Measurements from ENCODE around the gene SLC39A6. TPM values are rescaled to one million over a fixed set of nuclear protein-coding genes. Genes with fewer than 3 reads are reported as not detected.

The SLC39A6 gene
- total RNA-seq, 4 donors from 2014 or later: 42.6 to 52.8 (median 48.1) TPM

DNA sequence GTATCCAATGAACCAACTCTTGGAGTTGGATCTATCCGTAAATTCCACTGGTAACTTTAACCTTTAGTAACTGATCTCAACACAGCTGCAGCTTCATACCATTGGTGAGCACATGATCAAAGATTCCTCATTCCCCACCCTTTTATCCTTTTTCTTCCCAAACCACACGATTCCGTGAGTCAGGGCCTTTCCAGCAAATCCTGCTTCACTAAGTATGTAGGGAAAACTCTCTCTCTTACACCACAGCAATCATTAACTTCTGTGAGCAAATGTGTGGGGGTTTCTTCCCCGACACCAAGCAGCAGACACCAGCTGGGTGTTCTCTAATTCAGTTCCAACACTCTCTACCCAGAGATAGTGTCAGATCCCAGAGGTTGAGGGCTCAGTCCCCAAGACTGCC, 24.1 kb upstream of the SLC39A6 start:
- no peaks in the 10 kb centered on the region for H3K9me3 ChIP-seq
- 90 to 93% methylated on average over 4 of the region's 4 CpGs for WGBS, 2 donors
- H3K4me1 ChIP-seq: no peaks in the 10 kb centered on the region
- no peak overlapping the region for H3K4me3 ChIP-seq (replicated peaks in 1 of 3)
- H3K36me3 ChIP-seq: peaks cover 45% of the 10 kb centered on the region in 2 donors
- TF ChIP-seq, protein P1, sequence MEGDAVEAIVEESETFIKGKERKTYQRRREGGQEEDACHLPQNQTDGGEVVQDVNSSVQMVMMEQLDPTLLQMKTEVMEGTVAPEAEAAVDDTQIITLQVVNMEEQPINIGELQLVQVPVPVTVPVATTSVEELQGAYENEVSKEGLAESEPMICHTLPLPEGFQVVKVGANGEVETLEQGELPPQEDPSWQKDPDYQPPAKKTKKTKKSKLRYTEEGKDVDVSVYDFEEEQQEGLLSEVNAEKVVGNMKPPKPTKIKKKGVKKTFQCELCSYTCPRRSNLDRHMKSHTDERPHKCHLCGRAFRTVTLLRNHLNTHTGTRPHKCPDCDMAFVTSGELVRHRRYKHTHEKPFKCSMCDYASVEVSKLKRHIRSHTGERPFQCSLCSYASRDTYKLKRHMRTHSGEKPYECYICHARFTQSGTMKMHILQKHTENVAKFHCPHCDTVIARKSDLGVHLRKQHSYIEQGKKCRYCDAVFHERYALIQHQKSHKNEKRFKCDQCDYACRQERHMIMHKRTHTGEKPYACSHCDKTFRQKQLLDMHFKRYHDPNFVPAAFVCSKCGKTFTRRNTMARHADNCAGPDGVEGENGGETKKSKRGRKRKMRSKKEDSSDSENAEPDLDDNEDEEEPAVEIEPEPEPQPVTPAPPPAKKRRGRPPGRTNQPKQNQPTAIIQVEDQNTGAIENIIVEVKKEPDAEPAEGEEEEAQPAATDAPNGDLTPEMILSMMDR (IDR thresholded peaks at IDR 0.05): no peak
- TF ChIP-seq POLR2A (IDR thresholded peaks at IDR 0.05): no peak
- H3K27me3 ChIP-seq: no peaks in the 10 kb centered on the region
- intact Hi-C loops (cut with DNase I): no loop called here
- no peak overlapping the region for H3K27ac ChIP-seq
- no peak for DNase-seq

DNA sequence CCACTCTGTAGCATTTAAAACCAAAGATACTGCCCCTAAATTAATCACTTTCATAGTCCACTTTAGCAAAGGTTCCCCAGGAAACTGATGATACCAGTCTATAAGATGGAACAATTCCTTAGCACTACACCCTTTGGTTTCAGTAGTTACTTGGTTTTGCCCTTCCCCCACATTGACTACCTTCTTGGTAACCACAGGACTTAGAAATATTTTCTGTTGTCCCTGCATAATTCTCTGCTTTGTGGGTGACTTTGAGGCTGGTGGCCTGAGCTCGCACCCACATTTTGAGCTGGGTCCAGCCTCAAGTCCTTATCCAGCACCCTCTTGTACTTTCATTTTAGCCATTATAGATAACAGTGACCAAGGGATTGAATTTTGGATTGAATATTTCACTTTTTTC, 23.6 kb upstream of the SLC39A6 start:
- no peak for DNase-seq
- H3K4me3 ChIP-seq (replicated peaks in 1 of 3): no peak overlapping the region
- no peaks in the 10 kb centered on the region for H3K4me1 ChIP-seq
- H3K9me3 ChIP-seq: no peaks in the 10 kb centered on the region
- WGBS, 2 donors: 97% methylated on average over 1 of the region's 1 CpG
- no peaks in the 10 kb centered on the region for H3K27me3 ChIP-seq
- intact Hi-C loops (cut with DNase I): no loop called here
- H3K27ac ChIP-seq: no peak overlapping the region
- peaks cover 46 to 47% of the 10 kb centered on the region in 2 donors for H3K36me3 ChIP-seq
- no peak for TF ChIP-seq POLR2A (IDR thresholded peaks at IDR 0.05)
- TF ChIP-seq, protein P1 (IDR thresholded peaks at IDR 0.05): no peak

DNA sequence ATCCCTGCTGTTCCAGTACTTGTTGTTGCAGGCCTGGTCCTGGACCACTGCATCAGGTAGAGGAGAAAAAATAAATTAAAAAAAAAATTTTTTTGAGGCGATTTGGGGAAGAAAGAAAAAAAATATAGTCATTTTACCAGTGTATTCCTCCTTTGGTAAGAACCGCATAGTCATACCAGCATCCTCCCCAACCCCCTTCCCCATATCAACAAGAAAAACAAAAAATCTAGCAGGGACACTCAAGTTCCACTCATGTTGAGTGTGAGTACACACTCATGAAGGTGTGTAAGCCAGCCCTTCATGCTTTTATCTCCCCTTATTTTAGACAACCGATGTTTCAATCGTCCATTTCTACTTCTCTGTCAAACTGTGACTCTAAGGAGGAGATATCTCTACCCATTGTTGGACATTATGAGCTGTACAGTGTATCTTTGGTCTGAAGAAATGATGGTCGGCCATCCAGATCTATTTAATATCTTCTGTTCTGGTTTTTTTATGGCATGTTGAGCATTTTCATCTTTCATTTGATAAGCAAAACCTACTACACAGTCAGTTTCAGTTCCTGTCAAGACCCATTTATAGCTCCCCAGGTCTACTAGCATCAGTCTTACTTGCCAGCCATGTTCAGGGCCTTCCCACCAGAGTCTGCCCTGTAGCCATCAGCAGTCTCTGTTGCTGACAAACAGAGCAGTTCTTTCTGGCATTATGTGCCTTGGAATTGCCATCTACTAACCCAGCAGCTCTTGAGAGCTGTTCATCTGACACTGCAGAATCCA, 20.6 kb upstream of the SLC39A6 start:
- H3K9me3 ChIP-seq: no peaks in the 10 kb centered on the region
- no peak for DNase-seq
- no peaks in the 10 kb centered on the region for H3K4me1 ChIP-seq
- no peak overlapping the region for H3K4me3 ChIP-seq (replicated peaks in 1 of 3)
- H3K27me3 ChIP-seq: no peaks in the 10 kb centered on the region
- H3K27ac ChIP-seq: no peak overlapping the region
- no peak for TF ChIP-seq POLR2A (IDR thresholded peaks at IDR 0.05)
- TF ChIP-seq, protein P1 (IDR thresholded peaks at IDR 0.05): no peak
- 93 to 95% methylated on average over 5 of the region's 5 CpGs for WGBS, 2 donors
- intact Hi-C loops (cut with DNase I): no loop called here
- H3K36me3 ChIP-seq: peaks cover 29 to 47% of the 10 kb centered on the region in 2 donors

DNA sequence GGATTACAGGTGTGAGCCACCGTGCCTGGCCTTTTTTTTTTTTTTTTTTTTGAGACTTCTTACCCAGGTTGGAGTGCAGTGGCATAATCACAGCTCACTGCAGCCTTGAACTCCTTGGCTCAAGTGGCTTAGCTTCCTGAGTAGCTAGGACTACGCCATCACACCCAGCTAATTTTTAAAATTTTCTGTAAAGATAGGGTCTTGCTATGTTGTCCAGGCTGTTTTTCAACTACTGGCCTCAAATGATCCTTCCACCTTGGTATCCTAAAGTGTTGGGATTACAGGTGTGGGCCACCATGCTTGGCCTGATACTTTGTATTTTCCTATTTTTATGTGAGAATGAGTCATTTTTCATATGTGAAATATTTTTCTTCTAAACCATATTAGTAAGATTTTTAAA, 14.3 kb upstream of the SLC39A6 start:
- no peaks in the 10 kb centered on the region for H3K27me3 ChIP-seq
- no peak overlapping the region for H3K27ac ChIP-seq
- no peak for TF ChIP-seq POLR2A (IDR thresholded peaks at IDR 0.05)
- TF ChIP-seq, protein P1 (IDR thresholded peaks at IDR 0.05): no peak
- no peaks in the 10 kb centered on the region for H3K9me3 ChIP-seq
- peaks cover 41 to 42% of the 10 kb centered on the region in 2 donors for H3K36me3 ChIP-seq
- intact Hi-C loops (cut with DNase I): no loop called here
- no peak overlapping the region for H3K4me3 ChIP-seq (replicated peaks in 1 of 3)
- H3K4me1 ChIP-seq: no peaks in the 10 kb centered on the region
- WGBS, 2 donors: 91 to 100% methylated on average over 2 of the region's 2 CpGs
- DNase-seq: no peak

DNA sequence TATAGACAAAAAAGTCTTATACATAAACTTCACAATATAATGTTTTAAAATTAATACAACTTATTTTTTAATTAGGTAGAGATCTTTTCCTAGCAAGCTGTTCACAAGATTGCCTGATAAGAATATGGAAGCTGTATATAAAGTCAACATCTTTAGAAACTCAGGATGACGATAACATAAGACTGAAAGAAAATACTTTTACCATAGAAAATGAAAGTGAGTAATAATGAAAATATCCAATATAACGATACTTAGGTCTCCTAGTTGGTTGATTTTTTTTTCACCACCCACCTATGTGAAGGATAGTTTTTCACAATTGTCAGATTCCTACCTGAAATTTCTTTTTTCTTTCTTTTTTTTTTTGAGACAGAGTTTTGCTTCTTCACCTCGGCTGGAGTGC, 13.6 kb upstream of the SLC39A6 start:
- DNase-seq: no peak
- Histone ChIP-seq H3K36me3 (peaks cover 36 to 47% of the 10 kb centered on the region in 2 donors), H3K4me1 (no peaks in the 10 kb centered on the region), H3K27me3 (no peaks in the 10 kb centered on the region), H3K27ac (no peak overlapping the region), H3K9me3 (no peaks in the 10 kb centered on the region), H3K4me3 (replicated peaks in 1 of 3) (no peak overlapping the region)
- WGBS, 2 donors: 92 to 93% methylated on average over 3 of the region's 3 CpGs
- intact Hi-C loops (cut with DNase I): no loop called here
- TF ChIP-seq, protein P1 (IDR thresholded peaks at IDR 0.05): no peak
- no peak for TF ChIP-seq POLR2A (IDR thresholded peaks at IDR 0.05)
